B cell (primary cell): ENCODE results near the gene MBP. TPM values are rescaled to one million over a fixed set of nuclear protein-coding genes. Genes with fewer than 3 reads are reported as not detected.

Source experiments
- ATAC-seq: fragments of 200-7000 bp; cut with Tn5 transposase; one replicate; pipeline ENCODE4 v1.10.0; 2021; ENCODE audit warnings: low read depth, mild to moderate bottlenecking, moderate number of reproducible peaks, moderate library complexity
- CTCF ChIA-PET: fragments of 350-600 bp; sonication (Branson Sonifier 250); formaldehyde crosslinking; loops from one replicate; lab custom pipeline; 2021; ENCODE audit warnings: antibody characterized with exemption, inconsistent platforms; lab: Charles Lee
- POLR2A ChIA-PET: fragments of 350-600 bp; sonication (Branson Sonifier 250); formaldehyde crosslinking; loops from one replicate; lab custom pipeline; 2021; ENCODE audit warnings: antibody characterized with exemption; lab: Charles Lee
- DNase-seq: peaks from one replicate; pipeline ENCODE4 v3.0.0; 2013
- H2AFZ ChIP-seq: 2 replicates; pipeline ENCODE4 v1.6.1; 2012; ENCODE audit warnings: mild to moderate bottlenecking, low read depth, low read length; ENCODE audit not compliant: insufficient read depth, poor library complexity, severe bottlenecking
- H3K27ac ChIP-seq, 2 donors: 1 replicate in 1 of 2; 2 replicates in 1 of 2; pipeline ENCODE4 v1.5.1; 2012 to 2013; ENCODE audit warnings: low read length in 2 of 2, mild to moderate bottlenecking in 2 of 2, moderate library complexity in 1 of 2
- H3K27me3 ChIP-seq, 4 experiments: fragments of 200-600 bp in 1 of 4; sonication (generic) in 1 of 4; replicated peaks in 1 of 4; 1 replicate in 2 of 4; 2 replicates in 2 of 4; pipeline versions ENCODE4 v1.6.1 to v1.7.0; 2013 to 2016; ENCODE audit warnings: low read length in 3 of 4, mild to moderate bottlenecking in 2 of 4, mixed read lengths in 1 of 4, moderate library complexity in 1 of 4; ENCODE audit not compliant: insufficient read depth in 4 of 4, control insufficient read depth in 3 of 4; ENCODE audit errors: control extremely low read depth in 1 of 4
- H3K36me3 ChIP-seq, 2 experiments: replicated peaks in 1 of 2; 1 replicate in 1 of 2; 2 replicates in 1 of 2; pipeline versions ENCODE4 v1.6.1 to v1.7.1; 2013; ENCODE audit warnings: low read length in 1 of 2; ENCODE audit not compliant: insufficient read depth in 2 of 2, control insufficient read depth in 1 of 2; ENCODE audit errors: control extremely low read depth in 1 of 2, extremely low read depth in 1 of 2
- H3K4me1 ChIP-seq, 2 donors: fragments of 200-600 bp in 1 of 2; sonication (generic) in 1 of 2; 1 replicate in 1 of 2; 2 replicates in 1 of 2; pipeline versions ENCODE4 v1.5.1 to v1.6.1; 2013 to 2017; ENCODE audit warnings: low read length in 2 of 2; ENCODE audit not compliant: control insufficient read depth in 2 of 2, insufficient read depth in 2 of 2
- H3K4me2 ChIP-seq: replicated peaks from 2 replicates; pipeline ENCODE3; 2012; ENCODE audit warnings: mild to moderate bottlenecking, low read depth, low read length; ENCODE audit not compliant: poor library complexity, severe bottlenecking
- H3K4me3 ChIP-seq, 5 experiments: fragments of 200-600 bp in 1 of 5; sonication (generic) in 1 of 5; 1 replicate in 3 of 5; 2 replicates in 2 of 5; pipeline versions ENCODE4 v1.5.1 to v1.7.0; 2011 to 2016; ENCODE audit warnings: low read length in 4 of 5, mild to moderate bottlenecking in 4 of 5, low read depth in 2 of 5, control low read depth in 1 of 5, moderate library complexity in 1 of 5; ENCODE audit not compliant: insufficient read depth in 1 of 5; ENCODE audit errors: control extremely low read depth in 1 of 5, extremely low read depth in 1 of 5
- H3K79me2 ChIP-seq: fragments of 200-600 bp; sonication (generic); one replicate; pipeline ENCODE4 v1.6.0; 2016; ENCODE audit warnings: low read length; ENCODE audit not compliant: control insufficient read depth, insufficient read depth
- H3K9ac ChIP-seq: fragments of 200-600 bp; sonication (generic); 2 replicates; pipeline ENCODE4 v1.6.1; 2017; ENCODE audit warnings: mild to moderate bottlenecking, low read length, moderate library complexity
- H3K9me3 ChIP-seq, 3 donors: one replicate each; pipeline versions ENCODE4 v1.6.1 to v1.7.1; 2013; ENCODE audit warnings: low read length in 2 of 3; ENCODE audit not compliant: control insufficient read depth in 2 of 3, insufficient read depth in 1 of 3; ENCODE audit errors: control extremely low read depth in 1 of 3
- H4K20me1 ChIP-seq: 2 replicates; pipeline ENCODE4 v1.6.0; 2012; ENCODE audit warnings: mild to moderate bottlenecking, low read length; ENCODE audit not compliant: insufficient read depth, control insufficient read depth, poor library complexity, severe bottlenecking
- H3K27ac Mint-ChIP-seq: one replicate; pipeline ENCODE4 v1.8.0; 2021; ENCODE audit warnings: mixed read lengths
- H3K27me3 Mint-ChIP-seq: one replicate; pipeline ENCODE4 v1.8.0; 2021; ENCODE audit warnings: mixed read lengths
- H3K4me1 Mint-ChIP-seq: one replicate; pipeline ENCODE4 v1.8.0; 2021; ENCODE audit warnings: mixed read lengths
- H3K4me3 Mint-ChIP-seq: one replicate; pipeline ENCODE4 v1.8.0; 2021; ENCODE audit warnings: mixed read lengths
- H3K9me3 Mint-ChIP-seq: one replicate; pipeline ENCODE4 v1.8.0; 2022; ENCODE audit warnings: mixed read lengths; ENCODE audit not compliant: insufficient read depth
- CTCF ChIP-seq: fragments of 200-600 bp; IDR thresholded peaks from one replicate; pipeline ENCODE4 v1.8.0; 2022; ENCODE audit warnings: antibody characterized with exemption, mild to moderate bottlenecking
- EZH2 ChIP-seq: IDR thresholded peaks from 2 replicates; pipeline ENCODE4 v1.6.1; 2012; ENCODE audit warnings: borderline replicate concordance, low read depth, mild to moderate bottlenecking, moderate library complexity, low read length; ENCODE audit not compliant: insufficient read depth, poor library complexity, severe bottlenecking
- WGBS: methylation state at CpG from one replicate; pipeline ENCODE4 v1.1.5; 2013; ENCODE audit warnings: missing lambda C conversion rate; ENCODE audit not compliant: insufficient coverage; 5-methylcytosine and 5-hydroxymethylcytosine counted together
- intact Hi-C: fragments of 100-400 bp; cut with micrococcal nuclease; formaldehyde crosslinking; loops from one replicate; pipeline ENCODE4 v1.10.0; 2022
- polyA plus RNA-seq: library from polyadenylated mRNA; depleted of rRNA; stranded (reverse); fragments of >200 nt; gene quantifications from 2 replicates; pipeline ENCODE4 v1.2.3, GENCODE V29; 2012
- total RNA-seq, 2 donors: library from RNA; stranded (reverse); fragments of 120-200 nt in 1 of 2; gene quantifications; 1 replicate in 1 of 2; 2 replicates in 1 of 2; pipeline versions ENCODE4 v1.2.3 to v1.2.4, GENCODE V29; 2013 to 2022

The MBP gene
- total and polyA plus RNA-seq, 2 donors (not counting 1 experiment from before 2014, with no cell fraction given) = 30.1 to 192 TPM

- intact Hi-C loops = loop anchor here (5.0 kb wide), 1 partner anchor 35 kb away; the partner anchor contains the start of gene MBP
- Histone ChIP-seq H3K4me1 (peaks cover 43 to 48% of the 10 kb centered on the region in 2 donors), H3K4me2 (no peak overlapping the region), H3K4me3 (no peak overlapping the region), H3K9ac (no peak overlapping the region), H3K9me3 (no peaks in the 10 kb centered on the region), H3K36me3 (peaks cover 0 to 35% of the 10 kb centered on the region in 2 experiments), H3K79me2 (peaks cover 100% of the 10 kb centered on the region), H3K27me3 (no peaks in the 10 kb centered on the region), H3K27ac (no peak overlapping the region), H4K20me1 (peaks cover 61% of the 10 kb centered on the region), H2AFZ (no peak overlapping the region)
- Mint-ChIP-seq H3K4me1 (peaks cover 57% of the 10 kb centered on the region), H3K4me3 (no peak overlapping the region), H3K27ac (no peak overlapping the region), H3K9me3 (no peaks in the 10 kb centered on the region), H3K27me3 (no peaks in the 10 kb centered on the region)
- TF ChIP-seq CTCF (no peak), EZH2 (no peak)
- DNase-seq = no peak
- ChIA-PET CTCF (interaction anchor here (0.9 to 3.0 kb wide), 8 partner anchors 10 to 97 kb away, joined by 3 to 14 read pairs (median 4); partner anchors contain the start of gene MBP), POLR2A (interaction anchor here (0.7 to 1.0 kb wide), 3 partner anchors 10 to 25 kb away, joined by 3 to 6 read pairs (median 6); no protein-coding TSS in a partner anchor)
- ATAC-seq = no peak
- WGBS = 88% methylated on average over 7 of the region's 11 CpGs
These were observed 35.4 kb downstream of the MBP start for GRCh38 chr18:77096936-77097886.
